ENCODE data around the gene AHRR. TPM values are rescaled to one million over a fixed set of nuclear protein-coding genes. Genes with fewer than 3 reads are reported as not detected.

AHRR gene
- total and polyA plus RNA-seq, 9 of the 15 experiments (the other 6 are each of a cell fraction or from before 2014, with no cell fraction given): 0.06 to 1.6 (median 0.75) TPM; not detected in 1

DNA sequence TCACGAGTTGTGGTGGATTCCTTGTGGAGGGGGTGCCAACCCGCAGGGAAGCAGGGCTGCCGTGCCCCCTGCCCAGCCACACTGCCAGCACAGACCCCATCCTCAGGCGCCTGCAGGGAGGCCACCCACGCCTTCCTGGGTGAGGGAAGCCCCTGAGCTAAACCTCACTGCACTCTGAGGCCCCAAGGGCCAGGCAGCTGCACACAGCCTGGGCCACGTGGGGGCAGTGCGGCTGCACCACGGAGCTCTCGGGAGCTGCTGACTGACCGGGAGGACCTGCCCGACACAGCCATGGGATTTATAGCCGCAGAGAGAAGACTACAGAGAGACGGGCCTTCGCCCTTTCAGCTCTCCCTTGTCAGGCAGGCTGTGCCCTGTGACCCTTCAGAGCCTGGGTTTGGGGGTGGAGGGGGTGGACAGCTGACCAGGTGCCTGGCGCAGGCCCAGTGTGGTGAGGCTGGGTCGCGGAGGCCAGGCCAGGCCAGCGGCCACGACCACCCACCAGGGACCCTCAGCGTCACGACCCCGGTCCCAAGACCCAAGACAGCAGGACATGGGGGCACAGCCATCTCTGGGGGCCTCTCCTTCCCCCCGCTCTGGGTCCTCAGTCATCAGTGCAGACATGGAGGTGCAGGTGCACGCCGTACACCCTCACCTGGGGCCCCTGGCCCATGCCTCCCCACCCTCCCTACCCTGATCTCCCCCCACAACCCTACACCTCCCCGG is 4.3 kb upstream of the AHRR start (continued):
- TF ChIP-seq, protein P1, sequence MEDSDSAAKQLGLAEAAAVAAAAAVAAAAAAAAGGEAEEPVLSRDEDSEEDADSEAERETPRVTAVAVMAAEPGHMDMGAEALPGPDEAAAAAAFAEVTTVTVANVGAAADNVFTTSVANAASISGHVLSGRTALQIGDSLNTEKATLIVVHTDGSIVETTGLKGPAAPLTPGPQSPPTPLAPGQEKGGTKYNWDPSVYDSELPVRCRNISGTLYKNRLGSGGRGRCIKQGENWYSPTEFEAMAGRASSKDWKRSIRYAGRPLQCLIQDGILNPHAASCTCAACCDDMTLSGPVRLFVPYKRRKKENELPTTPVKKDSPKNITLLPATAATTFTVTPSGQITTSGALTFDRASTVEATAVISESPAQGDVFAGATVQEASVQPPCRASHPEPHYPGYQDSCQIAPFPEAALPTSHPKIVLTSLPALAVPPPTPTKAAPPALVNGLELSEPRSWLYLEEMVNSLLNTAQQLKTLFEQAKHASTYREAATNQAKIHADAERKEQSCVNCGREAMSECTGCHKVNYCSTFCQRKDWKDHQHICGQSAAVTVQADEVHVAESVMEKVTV (CRISPR knock-in tag; IDR thresholded peaks at IDR 0.05): peak; percentile 23; the same call in 1 of the 2 replicates
- no peak for TF ChIP-seq KLF6 (CRISPR knock-in tag; IDR thresholded peaks at IDR 0.05; ENCODE audit: borderline replicate concordance)
- TF ChIP-seq, protein P2, sequence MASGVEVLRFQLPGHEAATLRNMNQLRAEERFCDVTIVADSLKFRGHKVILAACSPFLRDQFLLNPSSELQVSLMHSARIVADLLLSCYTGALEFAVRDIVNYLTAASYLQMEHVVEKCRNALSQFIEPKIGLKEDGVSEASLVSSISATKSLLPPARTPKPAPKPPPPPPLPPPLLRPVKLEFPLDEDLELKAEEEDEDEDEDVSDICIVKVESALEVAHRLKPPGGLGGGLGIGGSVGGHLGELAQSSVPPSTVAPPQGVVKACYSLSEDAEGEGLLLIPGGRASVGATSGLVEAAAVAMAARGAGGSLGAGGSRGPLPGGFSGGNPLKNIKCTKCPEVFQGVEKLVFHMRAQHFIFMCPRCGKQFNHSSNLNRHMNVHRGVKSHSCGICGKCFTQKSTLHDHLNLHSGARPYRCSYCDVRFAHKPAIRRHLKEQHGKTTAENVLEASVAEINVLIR (CRISPR knock-in tag; IDR thresholded peaks at IDR 0.05): no peak
- TF ChIP-seq JUND (IDR thresholded peaks at IDR 0.05; ENCODE audit: borderline replicate concordance, low read depth, low read length): 0 out of 2 replicates have a peak, but pooled peaks have one; percentile 32
- no peak for TF ChIP-seq JUND (tag; IDR thresholded peaks at IDR 0.05; ENCODE audit: borderline replicate concordance, low read depth, low read length)
- no peak for TF ChIP-seq SMAD4 (CRISPR knock-in tag; conservative IDR thresholded peaks at IDR 0.05)
- TF ChIP-seq PTTG1 (tag; IDR thresholded peaks at IDR 0.05; ENCODE audit: low read depth): no peak
- TF ChIP-seq, protein P3, sequence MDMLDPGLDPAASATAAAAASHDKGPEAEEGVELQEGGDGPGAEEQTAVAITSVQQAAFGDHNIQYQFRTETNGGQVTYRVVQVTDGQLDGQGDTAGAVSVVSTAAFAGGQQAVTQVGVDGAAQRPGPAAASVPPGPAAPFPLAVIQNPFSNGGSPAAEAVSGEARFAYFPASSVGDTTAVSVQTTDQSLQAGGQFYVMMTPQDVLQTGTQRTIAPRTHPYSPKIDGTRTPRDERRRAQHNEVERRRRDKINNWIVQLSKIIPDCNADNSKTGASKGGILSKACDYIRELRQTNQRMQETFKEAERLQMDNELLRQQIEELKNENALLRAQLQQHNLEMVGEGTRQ (CRISPR knock-in tag; IDR thresholded peaks at IDR 0.05): peak; percentile 38; the same call in 1 of the 2 replicates
- TF ChIP-seq PCBP1 (IDR thresholded peaks at IDR 0.05; ENCODE audit: low read depth, low read length, poor library complexity, severe bottlenecking): peak; percentile 56
- TF ChIP-seq, protein P4, sequence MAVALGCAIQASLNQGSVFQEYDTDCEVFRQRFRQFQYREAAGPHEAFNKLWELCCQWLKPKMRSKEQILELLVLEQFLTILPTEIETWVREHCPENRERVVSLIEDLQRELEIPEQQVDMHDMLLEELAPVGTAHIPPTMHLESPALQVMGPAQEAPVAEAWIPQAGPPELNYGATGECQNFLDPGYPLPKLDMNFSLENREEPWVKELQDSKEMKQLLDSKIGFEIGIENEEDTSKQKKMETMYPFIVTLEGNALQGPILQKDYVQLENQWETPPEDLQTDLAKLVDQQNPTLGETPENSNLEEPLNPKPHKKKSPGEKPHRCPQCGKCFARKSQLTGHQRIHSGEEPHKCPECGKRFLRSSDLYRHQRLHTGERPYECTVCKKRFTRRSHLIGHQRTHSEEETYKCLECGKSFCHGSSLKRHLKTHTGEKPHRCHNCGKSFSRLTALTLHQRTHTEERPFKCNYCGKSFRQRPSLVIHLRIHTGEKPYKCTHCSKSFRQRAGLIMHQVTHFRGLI (CRISPR knock-in tag; IDR thresholded peaks at IDR 0.05): no peak
- TF ChIP-seq MEIS2 (IDR thresholded peaks at IDR 0.05; ENCODE audit: partially characterized antibody): peak; percentile 50
- TF ChIP-seq, protein P5, sequence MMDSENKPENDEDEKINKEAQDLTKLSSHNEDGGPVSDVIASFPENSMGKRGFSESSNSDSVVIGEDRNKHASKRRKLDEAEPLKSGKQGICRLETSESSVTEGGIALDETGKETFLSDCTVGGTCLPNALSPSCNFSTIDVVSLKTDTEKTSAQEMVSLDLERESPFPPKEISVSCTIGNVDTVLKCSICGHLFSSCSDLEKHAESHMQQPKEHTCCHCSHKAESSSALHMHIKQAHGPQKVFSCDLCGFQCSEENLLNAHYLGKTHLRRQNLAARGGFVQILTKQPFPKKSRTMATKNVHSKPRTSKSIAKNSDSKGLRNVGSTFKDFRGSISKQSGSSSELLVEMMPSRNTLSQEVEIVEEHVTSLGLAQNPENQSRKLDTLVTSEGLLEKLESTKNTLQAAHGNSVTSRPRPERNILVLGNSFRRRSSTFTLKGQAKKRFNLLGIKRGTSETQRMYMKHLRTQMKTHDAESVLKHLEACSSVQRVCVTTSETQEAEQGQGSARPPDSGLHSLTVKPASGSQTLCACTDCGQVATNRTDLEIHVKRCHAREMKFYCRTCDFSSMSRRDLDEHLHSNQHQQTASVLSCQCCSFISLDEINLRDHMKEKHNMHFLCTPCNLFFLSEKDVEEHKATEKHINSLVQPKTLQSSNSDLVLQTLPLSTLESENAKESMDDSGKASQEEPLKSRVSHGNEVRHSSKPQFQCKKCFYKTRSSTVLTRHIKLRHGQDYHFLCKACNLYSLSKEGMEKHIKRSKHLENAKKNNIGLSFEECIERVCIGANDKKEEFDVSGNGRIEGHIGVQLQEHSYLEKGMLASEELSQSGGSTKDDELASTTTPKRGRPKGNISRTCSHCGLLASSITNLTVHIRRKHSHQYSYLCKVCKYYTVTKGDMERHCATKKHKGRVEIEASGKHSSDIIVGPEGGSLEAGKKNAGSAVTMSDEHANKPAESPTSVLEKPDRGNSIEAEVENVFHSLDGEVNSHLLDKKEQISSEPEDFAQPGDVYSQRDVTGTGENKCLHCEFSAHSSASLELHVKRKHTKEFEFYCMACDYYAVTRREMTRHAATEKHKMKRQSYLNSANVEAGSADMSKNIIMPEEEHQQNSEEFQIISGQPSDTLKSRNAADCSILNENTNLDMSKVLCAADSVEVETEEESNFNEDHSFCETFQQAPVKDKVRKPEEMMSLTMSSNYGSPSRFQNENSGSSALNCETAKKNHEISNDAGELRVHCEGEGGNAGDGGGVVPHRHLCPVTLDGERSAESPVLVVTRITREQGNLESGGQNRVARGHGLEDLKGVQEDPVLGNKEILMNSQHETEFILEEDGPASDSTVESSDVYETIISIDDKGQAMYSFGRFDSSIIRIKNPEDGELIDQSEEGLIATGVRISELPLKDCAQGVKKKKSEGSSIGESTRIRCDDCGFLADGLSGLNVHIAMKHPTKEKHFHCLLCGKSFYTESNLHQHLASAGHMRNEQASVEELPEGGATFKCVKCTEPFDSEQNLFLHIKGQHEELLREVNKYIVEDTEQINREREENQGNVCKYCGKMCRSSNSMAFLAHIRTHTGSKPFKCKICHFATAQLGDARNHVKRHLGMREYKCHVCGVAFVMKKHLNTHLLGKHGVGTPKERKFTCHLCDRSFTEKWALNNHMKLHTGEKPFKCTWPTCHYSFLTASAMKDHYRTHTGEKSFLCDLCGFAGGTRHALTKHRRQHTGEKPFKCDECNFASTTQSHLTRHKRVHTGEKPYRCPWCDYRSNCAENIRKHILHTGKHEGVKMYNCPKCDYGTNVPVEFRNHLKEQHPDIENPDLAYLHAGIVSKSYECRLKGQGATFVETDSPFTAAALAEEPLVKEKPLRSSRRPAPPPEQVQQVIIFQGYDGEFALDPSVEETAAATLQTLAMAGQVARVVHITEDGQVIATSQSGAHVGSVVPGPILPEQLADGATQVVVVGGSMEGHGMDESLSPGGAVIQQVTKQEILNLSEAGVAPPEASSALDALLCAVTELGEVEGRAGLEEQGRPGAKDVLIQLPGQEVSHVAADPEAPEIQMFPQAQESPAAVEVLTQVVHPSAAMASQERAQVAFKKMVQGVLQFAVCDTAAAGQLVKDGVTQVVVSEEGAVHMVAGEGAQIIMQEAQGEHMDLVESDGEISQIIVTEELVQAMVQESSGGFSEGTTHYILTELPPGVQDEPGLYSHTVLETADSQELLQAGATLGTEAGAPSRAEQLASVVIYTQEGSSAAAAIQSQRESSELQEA (IDR thresholded peaks at IDR 0.05; ENCODE audit: low read depth): no peak
